Measurements from ENCODE around the gene TCEAL8.
A peak's percentile ranks its signal among the peaks of the same experiment; 100 is the strongest.

The TCEAL8 gene

GRCh38 chrX:103254921-103255493 lies at the start of gene TCEAL8:
Gene TCEAL8, minus strand, starts transcription at chrX:103255155. Its CDS starts 1,176 bp downstream, at chrX:103253979.
- TF ChIP-seq, protein P1, sequence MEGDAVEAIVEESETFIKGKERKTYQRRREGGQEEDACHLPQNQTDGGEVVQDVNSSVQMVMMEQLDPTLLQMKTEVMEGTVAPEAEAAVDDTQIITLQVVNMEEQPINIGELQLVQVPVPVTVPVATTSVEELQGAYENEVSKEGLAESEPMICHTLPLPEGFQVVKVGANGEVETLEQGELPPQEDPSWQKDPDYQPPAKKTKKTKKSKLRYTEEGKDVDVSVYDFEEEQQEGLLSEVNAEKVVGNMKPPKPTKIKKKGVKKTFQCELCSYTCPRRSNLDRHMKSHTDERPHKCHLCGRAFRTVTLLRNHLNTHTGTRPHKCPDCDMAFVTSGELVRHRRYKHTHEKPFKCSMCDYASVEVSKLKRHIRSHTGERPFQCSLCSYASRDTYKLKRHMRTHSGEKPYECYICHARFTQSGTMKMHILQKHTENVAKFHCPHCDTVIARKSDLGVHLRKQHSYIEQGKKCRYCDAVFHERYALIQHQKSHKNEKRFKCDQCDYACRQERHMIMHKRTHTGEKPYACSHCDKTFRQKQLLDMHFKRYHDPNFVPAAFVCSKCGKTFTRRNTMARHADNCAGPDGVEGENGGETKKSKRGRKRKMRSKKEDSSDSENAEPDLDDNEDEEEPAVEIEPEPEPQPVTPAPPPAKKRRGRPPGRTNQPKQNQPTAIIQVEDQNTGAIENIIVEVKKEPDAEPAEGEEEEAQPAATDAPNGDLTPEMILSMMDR (IDR thresholded peaks at IDR 0.05; ENCODE audit: low read depth, low read length), result no peak
- Histone ChIP-seq H3K9me3 (ENCODE audit: severe bottlenecking) (no peaks in the 10 kb centered on the region), H3K4me3 (ENCODE audit: low read depth, low read length) (peak within 1 kb of the TSS; percentile 55), H3K27ac (peak within 1 kb of the TSS; percentile 67), H3K36me3 (no peaks in the 10 kb centered on the region; the same call in 1 of the 2 replicates), H3K27me3 (ENCODE audit: insufficient read depth, low read depth, severe bottlenecking) (peaks cover 13% of the 10 kb centered on the region)
- peak; percentile 65 for DNase-seq

GRCh38 chrX:103304705-103305104 lies 49.8 kb upstream of the TCEAL8 start:
- Histone ChIP-seq H3K4me3 (ENCODE audit: low read depth, low read length) (no peak overlapping the region), H3K9me3 (ENCODE audit: severe bottlenecking) (no peaks in the 10 kb centered on the region), H3K36me3 (no peaks in the 10 kb centered on the region), H3K27me3 (ENCODE audit: insufficient read depth, low read depth, severe bottlenecking) (peaks cover 8% of the 10 kb centered on the region), H3K27ac (no peak overlapping the region)
- no peak for DNase-seq
- TF ChIP-seq, protein P1 (IDR thresholded peaks at IDR 0.05; ENCODE audit: low read depth, low read length), result no peak

DNA sequence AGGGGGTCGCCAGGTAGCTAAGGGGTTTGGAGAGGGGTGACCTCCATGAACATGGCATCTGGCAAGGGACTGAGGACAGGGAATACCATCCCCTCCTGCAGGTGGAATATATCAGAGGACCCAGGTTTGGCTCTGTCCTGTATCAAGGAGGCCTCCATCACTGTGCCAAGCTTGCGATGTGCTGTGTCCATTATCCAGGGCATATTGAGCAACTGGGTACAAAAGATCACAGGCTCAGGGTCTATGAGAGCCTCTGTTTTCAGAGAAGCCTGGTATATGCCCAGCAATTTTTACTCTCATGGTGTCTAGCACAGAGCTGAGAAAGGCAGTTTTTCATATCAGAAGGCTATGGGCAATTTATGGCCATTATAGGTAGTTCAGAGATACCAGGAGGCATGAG lies 38.2 kb upstream of the TCEAL8 start:
- no peak for DNase-seq
- H3K27ac ChIP-seq, result no peak overlapping the region
- TF ChIP-seq, protein P1 (IDR thresholded peaks at IDR 0.05; ENCODE audit: low read depth, low read length), result no peak
- no peaks in the 10 kb centered on the region for H3K36me3 ChIP-seq
- no peak overlapping the region for H3K4me3 ChIP-seq (ENCODE audit: low read depth, low read length)
- H3K27me3 ChIP-seq (ENCODE audit: insufficient read depth, low read depth, severe bottlenecking), result peaks cover 11% of the 10 kb centered on the region
- peaks cover 2% of the 10 kb centered on the region for H3K9me3 ChIP-seq (ENCODE audit: severe bottlenecking)

GRCh38 chrX:103279624-103280023 lies 24.7 kb upstream of the TCEAL8 start:
- Histone ChIP-seq H3K27me3 (ENCODE audit: insufficient read depth, low read depth, severe bottlenecking) (peaks cover 47% of the 10 kb centered on the region), H3K9me3 (ENCODE audit: severe bottlenecking) (no peaks in the 10 kb centered on the region), H3K4me3 (ENCODE audit: low read depth, low read length) (no peak overlapping the region), H3K27ac (no peak overlapping the region), H3K36me3 (no peaks in the 10 kb centered on the region)
- TF ChIP-seq, protein P1 (IDR thresholded peaks at IDR 0.05; ENCODE audit: low read depth, low read length), result no peak
- DNase-seq, result no peak

DNA sequence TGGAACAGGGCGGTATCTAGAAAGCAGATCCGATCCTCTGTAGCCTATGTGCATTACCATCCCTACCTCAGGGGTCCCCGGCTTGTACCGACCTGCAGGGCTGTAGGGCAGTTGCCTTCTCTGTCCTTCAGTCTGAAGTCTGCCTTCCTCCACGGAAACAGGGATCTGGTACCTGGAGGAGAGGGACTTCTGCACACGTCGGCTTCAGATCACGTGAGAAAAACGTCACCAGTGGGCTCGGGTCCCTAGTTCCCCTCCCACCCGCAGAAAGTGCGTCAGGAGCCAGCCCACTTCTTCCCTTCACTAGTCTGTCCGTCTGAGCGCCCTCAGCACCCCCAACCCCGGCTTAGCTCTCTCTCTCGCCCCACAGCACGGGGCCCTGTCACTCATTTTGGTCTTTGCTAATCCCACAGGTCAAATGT lies 21.6 kb upstream of the TCEAL8 start, which contains the start of gene TCEAL5:
TCEAL5 (minus strand) TSS at position 170 of the 422 bp plus-strand sequence. CDS start 2,187 bp downstream, outside the sequence.
- Histone ChIP-seq H3K4me3 (ENCODE audit: low read depth, low read length) (no peak within 1 kb of the TSS), H3K27ac (no peak within 1 kb of the TSS), H3K36me3 (no peaks in the 10 kb centered on the region), H3K27me3 (ENCODE audit: insufficient read depth, low read depth, severe bottlenecking) (peaks cover 65% of the 10 kb centered on the region), H3K9me3 (ENCODE audit: severe bottlenecking) (no peaks in the 10 kb centered on the region)
- TF ChIP-seq, protein P1 (IDR thresholded peaks at IDR 0.05; ENCODE audit: low read depth, low read length), result no peak
- DNase-seq, result no peak

All from WERI-Rb-1 (cell line).